ENCODE data around the gene TTC7B.

The TTC7B gene

GRCh38 chr14:90576581-90576980, 239.6 kb downstream of the TTC7B start:
- DNase-seq (ENCODE audit: low spot score), result no peak

- no peak for DNase-seq (ENCODE audit: low spot score)
Measured at GRCh38 chr14:90575781-90576180, 240.4 kb downstream of the TTC7B start.

- DNase-seq (ENCODE audit: low spot score), result no peak
Measured at GRCh38 chr14:90575336-90575735, 240.9 kb downstream of the TTC7B start.

- no peak for DNase-seq (ENCODE audit: low spot score)
Measured at GRCh38 chr14:90574188-90575131, 241.8 kb downstream of the TTC7B start.

DNA sequence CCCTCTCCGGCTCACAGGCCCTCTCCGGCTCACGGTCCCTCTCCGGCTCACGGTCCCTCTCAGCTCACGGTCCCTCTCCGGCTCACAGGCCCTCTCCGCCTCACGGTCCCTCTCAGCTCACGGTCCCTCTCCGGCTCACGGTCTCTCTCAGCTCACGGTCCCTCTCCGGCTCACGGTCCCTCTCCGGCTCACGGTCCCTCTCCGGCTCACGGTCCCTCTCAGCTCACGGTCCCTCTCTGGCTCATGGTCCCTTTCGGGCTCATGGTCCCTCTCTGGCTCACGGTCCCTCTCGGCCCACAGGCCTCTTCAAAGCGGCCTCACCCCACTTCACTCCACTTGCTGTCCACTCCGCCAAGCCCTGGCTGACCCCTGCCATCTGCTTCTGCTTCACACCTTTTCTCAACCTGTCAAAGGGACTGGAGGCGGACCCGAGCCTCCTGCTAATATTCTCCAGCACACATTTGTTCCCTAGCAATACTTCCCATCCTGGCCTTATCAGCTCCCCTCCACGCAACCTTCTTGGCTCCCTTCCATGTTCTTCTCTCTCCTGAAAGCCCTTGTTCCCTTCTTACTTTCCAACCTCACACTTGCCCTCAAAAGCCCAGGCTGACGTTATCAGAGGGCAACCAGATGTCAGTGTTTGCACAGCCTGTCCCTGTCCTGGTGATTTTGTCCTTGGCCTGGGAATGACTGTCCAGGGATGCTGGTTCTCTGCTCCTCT, 242.7 kb downstream of the TTC7B start:
- DNase-seq (ENCODE audit: low spot score), result no peak

GRCh38 chr14:90572441-90573150, 243.6 kb downstream of the TTC7B start:
- no peak for DNase-seq (ENCODE audit: low spot score)

GRCh38 chr14:90571149-90571947, 244.9 kb downstream of the TTC7B start:
- DNase-seq (ENCODE audit: low spot score), result no peak

DNA sequence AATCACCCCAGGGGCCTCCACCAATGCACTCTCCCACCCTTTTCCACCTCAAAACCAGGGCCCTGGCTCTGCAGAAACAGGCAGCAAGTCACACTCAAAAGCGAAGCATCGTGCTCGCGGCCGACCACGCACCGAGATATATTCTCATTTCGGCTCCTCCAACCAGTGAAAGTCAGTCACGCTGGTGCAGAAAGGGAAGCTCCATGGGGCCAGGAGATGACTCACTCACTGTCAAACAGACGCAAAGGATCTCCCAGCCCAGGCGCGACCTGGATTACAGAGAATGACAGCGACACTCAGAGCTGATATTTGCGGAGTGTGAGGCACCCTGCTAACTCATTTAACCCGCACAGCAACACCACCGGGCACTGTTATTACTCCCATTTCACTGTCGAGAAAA, 245.8 kb downstream of the TTC7B start:
- DNase-seq (ENCODE audit: low spot score), result no peak

GRCh38 chr14:90569606-90570387, 246.4 kb downstream of the TTC7B start:
- no peak for DNase-seq (ENCODE audit: low spot score)

DNA sequence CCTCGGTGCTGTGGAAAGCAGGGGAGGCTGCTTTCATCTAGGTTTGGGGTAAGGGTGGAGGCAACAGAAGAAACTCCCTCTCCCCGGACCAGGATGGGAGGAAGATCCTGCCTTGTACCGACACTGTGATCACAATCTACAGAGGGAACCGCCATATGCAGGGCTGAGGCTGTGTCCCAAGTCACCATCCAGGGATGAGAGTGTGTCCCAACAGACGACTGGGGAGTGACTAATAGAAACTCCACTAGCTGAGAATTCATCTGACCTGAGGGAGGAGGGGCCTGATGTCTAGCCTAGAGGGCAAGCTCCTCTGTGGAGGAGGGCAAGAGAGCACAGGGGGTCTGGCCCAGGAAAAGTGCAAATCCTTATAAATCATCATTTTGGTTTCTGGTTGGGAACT, 247.0 kb downstream of the TTC7B start:
- DNase-seq (ENCODE audit: low spot score), result no peak

GRCh38 chr14:90568405-90568804, 247.8 kb downstream of the TTC7B start:
- no peak for DNase-seq (ENCODE audit: low spot score)

GRCh38 chr14:90567991-90568390, 248.2 kb downstream of the TTC7B start:
- no peak for DNase-seq (ENCODE audit: low spot score)

- no peak for DNase-seq (ENCODE audit: low spot score)
Measured at GRCh38 chr14:90567191-90567590, 249.0 kb downstream of the TTC7B start.

DNA sequence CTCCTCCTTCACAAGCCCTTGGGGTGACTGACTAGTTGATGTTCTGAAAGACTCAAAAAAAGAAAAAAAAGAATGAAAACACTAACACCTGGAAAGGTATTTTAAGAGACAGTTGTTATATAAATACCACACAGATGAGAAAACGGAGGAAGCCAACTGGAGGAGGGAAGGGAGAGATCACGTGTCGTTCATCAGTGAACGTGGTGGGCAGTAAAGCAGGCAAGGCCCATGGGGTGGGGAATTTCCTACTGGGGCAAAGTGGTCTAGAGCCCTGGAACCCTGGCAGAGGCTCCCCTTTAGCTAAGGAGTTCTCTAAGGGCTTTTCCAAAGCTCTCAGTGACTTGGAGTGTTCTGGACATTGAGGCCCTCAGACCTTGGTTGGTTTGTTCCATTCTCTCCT, 249.7 kb downstream of the TTC7B start:
- DNase-seq (ENCODE audit: low spot score), result no peak

- DNase-seq (ENCODE audit: low spot score), result no peak
Measured at GRCh38 chr14:90564496-90564895, 251.7 kb downstream of the TTC7B start.

DNA sequence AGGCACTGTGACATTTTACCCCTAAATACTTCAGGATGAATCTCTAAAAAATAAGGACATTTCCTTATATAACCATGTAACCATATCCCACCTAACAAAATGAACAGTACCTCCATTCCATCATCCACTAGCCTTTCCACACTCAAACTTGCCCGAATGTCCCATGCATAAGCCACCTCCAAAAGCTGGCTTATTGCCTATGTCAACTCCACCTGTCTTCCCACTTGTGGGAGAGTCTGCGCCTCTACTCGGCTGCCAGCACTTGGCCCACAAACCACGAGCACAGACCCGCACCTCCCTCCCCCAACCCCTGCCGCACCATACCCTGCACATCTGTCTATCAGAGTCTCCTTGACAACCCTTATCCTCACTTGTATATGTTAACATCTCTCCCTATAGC, 253.6 kb downstream of the TTC7B start:
- DNase-seq (ENCODE audit: low spot score), result no peak

DNA sequence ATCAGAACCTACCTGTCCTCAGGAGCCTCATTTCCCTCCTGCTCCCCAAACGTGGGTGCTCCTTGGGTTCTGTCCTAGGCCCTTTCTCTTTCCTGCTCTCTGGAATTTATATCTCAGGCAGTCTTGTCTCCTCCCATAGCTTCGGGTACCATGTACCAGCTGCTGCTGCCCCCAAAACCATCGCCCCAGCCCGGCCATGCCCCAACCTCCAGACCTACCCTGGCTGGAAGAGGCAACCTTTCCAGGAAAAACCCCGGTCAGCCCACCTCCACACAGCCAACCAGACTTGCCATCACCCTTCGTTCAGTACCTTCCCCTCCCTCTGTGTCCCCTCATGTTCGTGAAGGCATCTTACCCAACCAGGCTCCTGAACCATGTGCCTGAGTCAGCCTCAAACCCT, 254.3 kb downstream of the TTC7B start:
- DNase-seq (ENCODE audit: low spot score), result no peak

GRCh38 chr14:90560991-90561390, 255.2 kb downstream of the TTC7B start:
- no peak for DNase-seq (ENCODE audit: low spot score)

- DNase-seq (ENCODE audit: low spot score), result no peak
Measured at GRCh38 chr14:90560558-90560957, 255.7 kb downstream of the TTC7B start.

DNA sequence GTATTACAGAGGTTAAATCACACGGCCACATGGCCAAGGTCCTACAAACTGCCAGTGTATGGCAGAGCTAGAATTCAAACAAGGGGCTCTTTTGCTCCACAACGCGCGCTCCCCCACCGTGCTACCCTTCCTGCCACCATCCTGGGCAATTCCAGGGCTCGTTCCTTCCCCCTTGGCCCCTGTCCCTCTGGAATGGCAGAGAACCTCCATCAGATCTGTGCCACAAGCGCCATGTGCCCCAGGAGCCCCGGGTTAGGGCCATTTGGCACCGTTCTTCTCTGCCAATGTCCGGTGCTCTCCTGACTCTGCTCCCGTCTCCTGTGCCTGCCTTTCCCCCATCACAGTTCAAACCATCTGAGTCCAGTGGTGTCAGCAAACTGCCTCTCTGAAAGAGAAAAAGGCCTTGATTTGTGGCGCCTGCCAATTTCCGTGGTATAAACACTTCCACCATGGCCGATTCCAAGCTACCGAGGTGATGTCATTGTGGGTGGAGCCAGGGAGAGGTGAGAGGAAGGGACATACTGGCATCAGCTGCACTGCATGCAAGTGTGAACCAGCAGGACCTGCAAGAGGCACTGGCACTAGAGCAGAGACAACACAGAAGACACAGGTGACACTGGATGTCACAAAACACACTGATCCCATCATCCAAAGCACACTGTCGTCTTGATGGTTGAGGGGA, 256.3 kb downstream of the TTC7B start:
- no peak for DNase-seq (ENCODE audit: low spot score)
